ENCODE data around the gene ZNF385B. TPM values are rescaled to one million over a fixed set of nuclear protein-coding genes. Genes with fewer than 3 reads are reported as not detected.

Gene ZNF385B
- total RNA-seq, 1 experiment from 2014 or later: 0.28 TPM

DNA sequence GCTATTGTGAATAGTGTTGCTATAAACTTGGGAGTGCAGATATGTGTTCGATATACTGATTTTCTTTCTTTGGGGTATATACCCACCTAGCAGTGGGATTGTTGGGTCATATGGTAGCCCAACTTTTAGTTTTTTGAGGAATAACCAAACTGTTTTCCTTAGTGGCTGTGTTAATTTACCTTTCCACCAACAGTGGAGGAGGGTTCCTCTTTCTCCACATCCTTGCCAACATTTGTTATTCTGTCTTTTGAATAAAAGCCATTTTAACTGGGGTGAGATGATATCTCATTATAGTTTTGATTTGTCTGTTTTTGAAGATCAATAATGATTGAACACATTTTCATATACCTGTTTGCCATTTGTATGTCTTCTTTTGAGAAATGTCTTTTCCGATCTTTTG is 314.8 kb downstream of the ZNF385B start:
- ATAC-seq (no peak), DNase-seq (ENCODE audit: low read depth, low spot score) (no peak)
- Histone ChIP-seq H3K4me1 (ENCODE audit: control insufficient read depth, insufficient read depth, low read length) (no peaks in the 10 kb centered on the region), H3K27me3 (ENCODE audit: control insufficient read depth, insufficient read depth, low read length) (no peaks in the 10 kb centered on the region), H3K9me3 (ENCODE audit: control insufficient read depth, insufficient read depth, low read depth, low read length) (no peaks in the 10 kb centered on the region), H3K27ac (ENCODE audit: low read length) (no peak overlapping the region), H3K4me3 (ENCODE audit: low read depth in 2 of 2, low read length in 2 of 2) (no peak overlapping the region), H3K36me3 (ENCODE audit: control insufficient read depth, insufficient read depth, low read length) (no peaks in the 10 kb centered on the region)
- TF ChIP-seq TCF7L2 (IDR thresholded peaks at IDR 0.05; ENCODE audit: low read depth, low read length) (no peak), POLR2AphosphoS5 (IDR thresholded peaks at IDR 0.05; ENCODE audit: low read depth, low read length) (no peak), SIN3A (IDR thresholded peaks at IDR 0.05; ENCODE audit: borderline replicate concordance, insufficient read depth, low read depth, low read length) (no peak)
- TF ChIP-seq, protein P1, sequence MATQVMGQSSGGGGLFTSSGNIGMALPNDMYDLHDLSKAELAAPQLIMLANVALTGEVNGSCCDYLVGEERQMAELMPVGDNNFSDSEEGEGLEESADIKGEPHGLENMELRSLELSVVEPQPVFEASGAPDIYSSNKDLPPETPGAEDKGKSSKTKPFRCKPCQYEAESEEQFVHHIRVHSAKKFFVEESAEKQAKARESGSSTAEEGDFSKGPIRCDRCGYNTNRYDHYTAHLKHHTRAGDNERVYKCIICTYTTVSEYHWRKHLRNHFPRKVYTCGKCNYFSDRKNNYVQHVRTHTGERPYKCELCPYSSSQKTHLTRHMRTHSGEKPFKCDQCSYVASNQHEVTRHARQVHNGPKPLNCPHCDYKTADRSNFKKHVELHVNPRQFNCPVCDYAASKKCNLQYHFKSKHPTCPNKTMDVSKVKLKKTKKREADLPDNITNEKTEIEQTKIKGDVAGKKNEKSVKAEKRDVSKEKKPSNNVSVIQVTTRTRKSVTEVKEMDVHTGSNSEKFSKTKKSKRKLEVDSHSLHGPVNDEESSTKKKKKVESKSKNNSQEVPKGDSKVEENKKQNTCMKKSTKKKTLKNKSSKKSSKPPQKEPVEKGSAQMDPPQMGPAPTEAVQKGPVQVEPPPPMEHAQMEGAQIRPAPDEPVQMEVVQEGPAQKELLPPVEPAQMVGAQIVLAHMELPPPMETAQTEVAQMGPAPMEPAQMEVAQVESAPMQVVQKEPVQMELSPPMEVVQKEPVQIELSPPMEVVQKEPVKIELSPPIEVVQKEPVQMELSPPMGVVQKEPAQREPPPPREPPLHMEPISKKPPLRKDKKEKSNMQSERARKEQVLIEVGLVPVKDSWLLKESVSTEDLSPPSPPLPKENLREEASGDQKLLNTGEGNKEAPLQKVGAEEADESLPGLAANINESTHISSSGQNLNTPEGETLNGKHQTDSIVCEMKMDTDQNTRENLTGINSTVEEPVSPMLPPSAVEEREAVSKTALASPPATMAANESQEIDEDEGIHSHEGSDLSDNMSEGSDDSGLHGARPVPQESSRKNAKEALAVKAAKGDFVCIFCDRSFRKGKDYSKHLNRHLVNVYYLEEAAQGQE (IDR thresholded peaks at IDR 0.05; ENCODE audit: insufficient read depth in 1 of 2, low read depth in 2 of 2, low read length in 1 of 2): no peak
- TF ChIP-seq, protein P2, sequence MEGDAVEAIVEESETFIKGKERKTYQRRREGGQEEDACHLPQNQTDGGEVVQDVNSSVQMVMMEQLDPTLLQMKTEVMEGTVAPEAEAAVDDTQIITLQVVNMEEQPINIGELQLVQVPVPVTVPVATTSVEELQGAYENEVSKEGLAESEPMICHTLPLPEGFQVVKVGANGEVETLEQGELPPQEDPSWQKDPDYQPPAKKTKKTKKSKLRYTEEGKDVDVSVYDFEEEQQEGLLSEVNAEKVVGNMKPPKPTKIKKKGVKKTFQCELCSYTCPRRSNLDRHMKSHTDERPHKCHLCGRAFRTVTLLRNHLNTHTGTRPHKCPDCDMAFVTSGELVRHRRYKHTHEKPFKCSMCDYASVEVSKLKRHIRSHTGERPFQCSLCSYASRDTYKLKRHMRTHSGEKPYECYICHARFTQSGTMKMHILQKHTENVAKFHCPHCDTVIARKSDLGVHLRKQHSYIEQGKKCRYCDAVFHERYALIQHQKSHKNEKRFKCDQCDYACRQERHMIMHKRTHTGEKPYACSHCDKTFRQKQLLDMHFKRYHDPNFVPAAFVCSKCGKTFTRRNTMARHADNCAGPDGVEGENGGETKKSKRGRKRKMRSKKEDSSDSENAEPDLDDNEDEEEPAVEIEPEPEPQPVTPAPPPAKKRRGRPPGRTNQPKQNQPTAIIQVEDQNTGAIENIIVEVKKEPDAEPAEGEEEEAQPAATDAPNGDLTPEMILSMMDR (IDR thresholded peaks at IDR 0.05): no peak
- in situ Hi-C loops (cut with HindIII; ENCODE audit: low pct_unique_long_range_greater_than_20kb, low sequenced_read_pairs): no loop called here
- ChIA-PET POLR2A (no interaction called here), CTCF (no interaction called here)
- no TSS peak for BruUV-seq (replicated peaks)
- intact Hi-C loops (cut with micrococcal nuclease; ENCODE audit: unreplicated experiment): no loop called here

DNA sequence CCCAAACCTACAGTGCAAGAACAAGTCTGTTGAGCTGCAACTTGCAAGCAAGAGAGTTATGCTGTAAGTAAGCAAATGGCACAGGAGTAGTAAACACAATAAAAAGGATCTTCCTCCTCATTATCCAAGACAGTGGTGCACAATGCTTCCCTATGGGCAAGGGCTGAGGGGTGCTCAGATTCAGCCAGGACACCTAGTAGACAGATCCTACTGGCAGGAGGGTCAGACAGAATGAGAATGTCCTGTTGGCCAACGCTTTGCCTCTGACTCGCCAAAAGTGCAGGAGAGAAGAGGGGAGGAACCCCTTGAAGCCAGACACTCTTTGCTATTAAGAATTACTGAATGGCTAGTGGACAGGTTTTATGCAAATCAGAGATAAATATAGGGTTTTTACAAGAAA is 316.4 kb downstream of the ZNF385B start:
- no peak for ATAC-seq
- H3K36me3 ChIP-seq (ENCODE audit: control insufficient read depth, insufficient read depth, low read length): no peaks in the 10 kb centered on the region
- CTCF ChIA-PET: no interaction called here
- DNase-seq (ENCODE audit: low read depth, low spot score): no peak
- in situ Hi-C loops (cut with HindIII; ENCODE audit: low pct_unique_long_range_greater_than_20kb, low sequenced_read_pairs) (no loop called here), intact Hi-C loops (cut with micrococcal nuclease; ENCODE audit: unreplicated experiment) (no loop called here)
- H3K4me3 ChIP-seq (ENCODE audit: low read depth in 2 of 2, low read length in 2 of 2): no peak overlapping the region
- H3K27me3 ChIP-seq (ENCODE audit: control insufficient read depth, insufficient read depth, low read length): no peaks in the 10 kb centered on the region
- no peaks in the 10 kb centered on the region for H3K4me1 ChIP-seq (ENCODE audit: control insufficient read depth, insufficient read depth, low read length)
- no peak overlapping the region for H3K27ac ChIP-seq (ENCODE audit: low read length)
- no TSS peak for BruUV-seq (replicated peaks)
- POLR2A ChIA-PET: no interaction called here
- TF ChIP-seq, protein P1 (IDR thresholded peaks at IDR 0.05; ENCODE audit: insufficient read depth in 1 of 2, low read depth in 2 of 2, low read length in 1 of 2): no peak
- no peak for TF ChIP-seq SIN3A (IDR thresholded peaks at IDR 0.05; ENCODE audit: borderline replicate concordance, insufficient read depth, low read depth, low read length)
- TF ChIP-seq, protein P2 (IDR thresholded peaks at IDR 0.05): no peak
- TF ChIP-seq POLR2AphosphoS5 (IDR thresholded peaks at IDR 0.05; ENCODE audit: low read depth, low read length): no peak
- no peak for TF ChIP-seq TCF7L2 (IDR thresholded peaks at IDR 0.05; ENCODE audit: low read depth, low read length)
- H3K9me3 ChIP-seq (ENCODE audit: control insufficient read depth, insufficient read depth, low read depth, low read length): no peaks in the 10 kb centered on the region

Data from Panc1 (cell line).